Tibial nerve (tissue), 4 donors: ENCODE measurements around the gene TOMM22. TPM values are rescaled to one million over a fixed set of nuclear protein-coding genes. Genes with fewer than 3 reads are reported as not detected.
A peak's percentile ranks its signal among the peaks of the same experiment; 100 is the strongest.

Source experiments
- DNase-seq, 2 donors: peaks; one replicate each; pipeline ENCODE4 v3.0.0-alpha.2; 2019; ENCODE audit warnings: low spot score in 2 of 2
- H3K27ac ChIP-seq, 4 donors: fragments of 200-600 bp; sonication (generic) in 3 of 4; one replicate each; pipeline ENCODE4 v1.5.1; 2017 to 2019; ENCODE audit warnings: mild to moderate bottlenecking in 1 of 4
- H3K27me3 ChIP-seq, 2 donors: fragments of 200-600 bp; sonication (generic) in 1 of 2; one replicate each; pipeline versions ENCODE4 v1.5.1 to v1.6.0; 2017 to 2019
- H3K36me3 ChIP-seq, 3 donors: fragments of 200-600 bp; sonication (generic); one replicate each; pipeline ENCODE4 v1.5.1; 2018 to 2019
- H3K4me1 ChIP-seq, 4 donors: fragments of 200-600 bp; sonication (generic) in 3 of 4; one replicate each; pipeline ENCODE4 v1.5.1; 2017 to 2019
- H3K4me3 ChIP-seq, 4 donors: fragments of 200-600 bp; sonication (generic) in 3 of 4; one replicate each; pipeline ENCODE4 v1.5.1; 2017 to 2019; ENCODE audit warnings: mild to moderate bottlenecking in 1 of 4, moderate library complexity in 1 of 4
- H3K9me3 ChIP-seq, 4 donors: fragments of 200-600 bp; sonication (generic) in 3 of 4; one replicate each; pipeline ENCODE4 v1.5.1; 2017 to 2019
- EP300 ChIP-seq, 2 donors: sonication (generic); formaldehyde crosslinking; IDR thresholded peaks; one replicate each; pipeline ENCODE4 v1.6.1; 2017; ENCODE audit warnings: antibody characterized with exemption in 2 of 2, mild to moderate bottlenecking in 1 of 2
- POLR2A ChIP-seq, 2 donors: fragments of 450-650 bp; IDR thresholded peaks; one replicate each; pipeline ENCODE4 v1.6.1; 2017; ENCODE audit warnings: antibody characterized with exemption in 2 of 2, mild to moderate bottlenecking in 2 of 2, moderate library complexity in 2 of 2
- WGBS, 2 donors: methylation state at CpG; one replicate each; pipeline ENCODE4 v1.1.5; 2018; 5-methylcytosine and 5-hydroxymethylcytosine counted together
- total RNA-seq, 4 donors: library from RNA; depleted of rRNA; stranded (reverse); fragments of >200 nt; gene quantifications; one replicate each; pipeline ENCODE4 v1.1.0, GENCODE V29; 2016
- TF ChIP-seq, protein P1 (sequence below), 5 experiments: fragments of 200-600 bp in 3 of 5; fragments of 450-650 bp in 2 of 5; sonication (generic) in 3 of 5; IDR thresholded peaks; one replicate each; pipeline ENCODE4 v1.5.1; 2016 to 2019; ENCODE audit warnings: antibody characterized with exemption in 5 of 5, mild to moderate bottlenecking in 3 of 5, moderate library complexity in 2 of 5

TOMM22 gene
- total RNA-seq, 4 donors from 2014 or later: 23.1 to 28.5 (median 27.1) TPM

DNA sequence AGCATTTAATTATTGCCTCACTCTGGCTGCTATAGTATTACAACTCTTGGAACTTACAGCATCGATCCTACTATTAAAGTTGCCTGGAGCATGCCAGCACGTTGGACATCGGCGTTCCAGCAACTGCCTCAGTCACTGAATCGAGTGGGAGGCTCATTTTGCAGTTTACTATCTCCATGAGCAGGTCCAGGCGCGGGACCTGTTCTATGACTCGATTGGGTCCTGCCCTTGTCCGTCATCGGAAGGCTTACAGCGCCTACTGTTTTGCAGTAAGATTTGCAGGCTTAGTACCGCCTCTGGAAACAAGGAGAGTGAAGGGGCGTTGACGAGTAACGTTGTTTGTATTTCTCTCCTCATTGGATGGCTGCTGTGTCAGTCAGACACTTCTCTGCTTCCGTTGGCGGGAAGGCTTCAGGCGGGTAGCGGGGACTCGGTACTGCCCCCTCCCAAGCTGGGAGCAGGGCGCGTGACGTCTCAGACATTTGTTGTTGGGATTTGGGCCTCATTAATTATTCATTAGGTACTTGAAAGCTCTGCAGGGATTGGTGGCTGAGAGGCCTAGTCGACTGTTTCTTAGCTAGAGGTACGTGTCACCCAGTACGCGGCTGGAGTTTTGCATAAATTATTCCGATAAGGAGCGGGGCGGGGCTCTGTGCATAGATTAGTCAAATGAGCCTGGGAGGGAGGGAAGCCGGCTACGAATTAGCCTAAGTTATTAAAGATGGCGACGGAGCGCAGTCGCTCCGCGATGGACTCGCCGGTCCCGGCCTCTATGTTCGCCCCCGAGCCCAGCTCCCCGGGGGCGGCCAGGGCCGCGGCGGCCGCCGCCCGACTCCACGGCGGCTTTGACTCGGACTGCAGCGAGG, 23.7 kb downstream of the TOMM22 start, which contains the start of gene GTPBP1:
GTPBP1 (plus strand) TSS at position 710 of the 866 bp plus-strand sequence; CDS start at position 722, 12 bp downstream.
- WGBS, 2 donors: 0 to 1% methylated on average over 50 to 54 of the region's 55 CpGs
- peak; percentile 83 to 97 for TF ChIP-seq POLR2A (IDR thresholded peaks at IDR 0.05)
- TF ChIP-seq EP300 (IDR thresholded peaks at IDR 0.05): peak; percentile 90 to 92
- TF ChIP-seq, protein P1, sequence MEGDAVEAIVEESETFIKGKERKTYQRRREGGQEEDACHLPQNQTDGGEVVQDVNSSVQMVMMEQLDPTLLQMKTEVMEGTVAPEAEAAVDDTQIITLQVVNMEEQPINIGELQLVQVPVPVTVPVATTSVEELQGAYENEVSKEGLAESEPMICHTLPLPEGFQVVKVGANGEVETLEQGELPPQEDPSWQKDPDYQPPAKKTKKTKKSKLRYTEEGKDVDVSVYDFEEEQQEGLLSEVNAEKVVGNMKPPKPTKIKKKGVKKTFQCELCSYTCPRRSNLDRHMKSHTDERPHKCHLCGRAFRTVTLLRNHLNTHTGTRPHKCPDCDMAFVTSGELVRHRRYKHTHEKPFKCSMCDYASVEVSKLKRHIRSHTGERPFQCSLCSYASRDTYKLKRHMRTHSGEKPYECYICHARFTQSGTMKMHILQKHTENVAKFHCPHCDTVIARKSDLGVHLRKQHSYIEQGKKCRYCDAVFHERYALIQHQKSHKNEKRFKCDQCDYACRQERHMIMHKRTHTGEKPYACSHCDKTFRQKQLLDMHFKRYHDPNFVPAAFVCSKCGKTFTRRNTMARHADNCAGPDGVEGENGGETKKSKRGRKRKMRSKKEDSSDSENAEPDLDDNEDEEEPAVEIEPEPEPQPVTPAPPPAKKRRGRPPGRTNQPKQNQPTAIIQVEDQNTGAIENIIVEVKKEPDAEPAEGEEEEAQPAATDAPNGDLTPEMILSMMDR (IDR thresholded peaks at IDR 0.05): peak in 4 of 5 experiments; percentile 5 to 44 (median 19)
- peaks cover 0 to 11% (median 0%) of the 10 kb centered on the region in 3 donors for H3K36me3 ChIP-seq

DNA sequence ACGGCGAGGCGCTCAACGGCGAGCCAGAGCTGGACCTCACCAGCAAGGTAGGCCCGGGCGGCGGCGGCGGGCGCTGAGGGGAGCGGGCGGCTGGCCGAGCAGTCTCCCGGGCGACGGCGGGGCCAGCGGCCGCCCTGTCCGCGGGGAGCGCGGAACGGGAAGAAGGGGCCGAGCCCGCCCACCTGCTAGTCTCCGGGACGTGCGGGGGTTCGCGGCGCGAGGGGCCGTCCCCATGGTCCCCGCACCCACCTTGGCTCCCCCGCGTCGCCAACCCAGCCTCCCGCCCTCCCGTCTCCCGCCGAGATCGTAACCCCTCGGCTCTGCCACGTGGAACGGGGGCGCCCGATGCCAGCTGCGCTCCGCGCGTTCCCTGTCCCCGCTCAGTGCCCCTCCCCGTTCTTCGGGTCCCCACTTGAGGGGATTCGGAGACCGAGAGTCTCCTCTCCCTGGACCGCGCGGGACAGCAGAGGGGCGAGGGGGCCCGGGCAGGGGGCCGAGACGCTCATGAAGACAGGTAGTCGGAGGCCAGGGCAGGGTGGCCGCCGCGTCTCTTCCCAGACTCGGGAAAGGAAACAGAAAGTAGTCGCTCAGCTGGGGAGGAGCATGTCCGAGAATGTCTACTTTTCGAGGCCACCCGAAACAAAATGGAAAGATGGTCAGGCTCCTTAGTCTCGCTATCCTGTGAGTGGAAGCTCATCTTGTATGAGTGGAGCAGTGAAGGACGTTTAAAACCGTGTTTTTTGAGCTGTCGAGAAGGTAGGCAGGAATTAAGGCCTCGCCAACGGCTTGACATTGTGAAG, 24.5 kb downstream of the TOMM22 start:
- DNase-seq: peak in 1 of 2 donors; percentile 26

More for the DNA sequence above, 23.7 kb downstream of the TOMM22 start, which contains the start of gene GTPBP1:
- DNase-seq: peak; percentile 98 to 99
- Histone ChIP-seq H3K9me3 (no peaks in the 10 kb centered on the region), H3K4me1 (peaks cover 0 to 44% (median 26%) of the 10 kb centered on the region in 4 donors), H3K27ac (peak within 1 kb of the TSS; percentile 93 to 99 (median 96)), H3K4me3 (peak within 1 kb of the TSS; percentile 66 to 100 (median 95)), H3K27me3 (no peaks in the 10 kb centered on the region)

DNA sequence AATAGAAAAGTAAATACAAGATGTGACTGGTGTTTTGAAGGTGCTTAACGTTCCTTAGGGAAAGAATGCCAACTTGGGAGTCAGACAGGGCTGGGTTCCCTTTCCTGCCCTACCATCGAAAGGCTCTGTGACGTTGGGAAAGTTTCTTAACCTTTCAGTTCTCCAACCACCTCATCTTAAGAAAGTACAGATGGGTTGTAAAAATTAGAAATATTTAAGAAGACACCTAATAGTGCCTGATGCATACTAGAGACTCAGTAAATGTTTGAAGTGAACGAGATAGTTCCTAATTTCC, 25.1 kb downstream of the TOMM22 start:
- H3K9me3 ChIP-seq: no peaks in the 10 kb centered on the region
- peaks cover 0 to 11% (median 0%) of the 10 kb centered on the region in 3 donors for H3K36me3 ChIP-seq
- peaks cover 0 to 38% (median 26%) of the 10 kb centered on the region in 4 donors for H3K4me1 ChIP-seq
- WGBS, 2 donors: 3% methylated on average over 4 of the region's 4 CpGs
- TF ChIP-seq EP300 (IDR thresholded peaks at IDR 0.05) (no peak), POLR2A (IDR thresholded peaks at IDR 0.05) (no peak)
- TF ChIP-seq, protein P1 (IDR thresholded peaks at IDR 0.05): no peak
- H3K27me3 ChIP-seq: no peaks in the 10 kb centered on the region
- no peak for DNase-seq
- peak overlapping the region; percentile 93 to 99 (median 96) for H3K27ac ChIP-seq
- H3K4me3 ChIP-seq: peak overlapping the region; percentile 66 to 100 (median 95)

More for the DNA sequence above, 24.5 kb downstream of the TOMM22 start:
- Histone ChIP-seq H3K27me3 (no peaks in the 10 kb centered on the region), H3K9me3 (no peaks in the 10 kb centered on the region), H3K36me3 (peaks cover 0 to 11% (median 0%) of the 10 kb centered on the region in 3 donors), H3K4me3 (peak overlapping the region; percentile 66 to 100 (median 95)), H3K27ac (peak overlapping the region; percentile 93 to 99 (median 96)), H3K4me1 (peaks cover 0 to 43% (median 26%) of the 10 kb centered on the region in 4 donors)
- WGBS, 2 donors: 1% methylated on average over 68 to 75 of the region's 80 CpGs
- TF ChIP-seq, protein P1 (IDR thresholded peaks at IDR 0.05): no peak
- peak in 1 of 2 donors; percentile 18 for TF ChIP-seq EP300 (IDR thresholded peaks at IDR 0.05)
- TF ChIP-seq POLR2A (IDR thresholded peaks at IDR 0.05): no peak

DNA sequence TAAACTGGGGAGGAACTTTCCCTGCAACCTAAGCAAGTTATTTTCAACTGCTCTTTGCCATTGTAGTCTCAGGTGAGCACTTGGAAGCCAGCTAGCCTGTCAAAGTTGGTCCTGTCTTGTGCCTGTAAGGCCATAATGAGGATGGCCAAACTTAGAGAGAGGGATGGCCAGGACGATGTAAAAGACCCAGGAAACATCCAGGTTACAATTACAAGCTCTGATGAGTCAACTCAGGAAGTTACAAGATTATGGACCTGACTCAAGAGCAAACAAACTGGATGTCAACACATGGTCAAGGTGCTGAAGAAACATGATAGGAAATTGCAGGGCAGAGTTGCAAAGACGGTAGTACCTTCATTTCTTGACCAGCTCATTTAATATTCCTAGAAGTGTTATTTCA, 25.6 kb downstream of the TOMM22 start:
- H3K9me3 ChIP-seq: no peaks in the 10 kb centered on the region
- no peaks in the 10 kb centered on the region for H3K27me3 ChIP-seq
- TF ChIP-seq, protein P1 (IDR thresholded peaks at IDR 0.05): no peak
- TF ChIP-seq POLR2A (IDR thresholded peaks at IDR 0.05) (no peak), EP300 (IDR thresholded peaks at IDR 0.05) (no peak)
- no peak for DNase-seq
- WGBS, 2 donors: 49 to 57% methylated on average over 2 of the region's 2 CpGs
- peaks cover 0 to 37% (median 26%) of the 10 kb centered on the region in 4 donors for H3K4me1 ChIP-seq
- peaks cover 0 to 11% (median 0%) of the 10 kb centered on the region in 3 donors for H3K36me3 ChIP-seq
- peak overlapping the region in 3 of 4 donors; percentile 66 to 96 (median 94) for H3K4me3 ChIP-seq
- H3K27ac ChIP-seq: peak overlapping the region in 2 of 4 donors; percentile 93 to 99
